Skeletal muscle cell (primary cell): ENCODE results near the gene THSD7A.

Experiments used
- DNase-seq: peaks from one replicate; pipeline ENCODE4 v3.0.0-alpha.2; 2010; ENCODE audit warnings: low read depth
- H3K4me3 ChIP-seq: 2 replicates; pipeline ENCODE4 v1.5.1; 2011; ENCODE audit warnings: low read depth, mild to moderate bottlenecking, control low read depth, low read length, moderate library complexity

THSD7A gene

GRCh38 chr7:11485636-11486035, 346.4 kb downstream of the THSD7A start:
- no peak for DNase-seq
- H3K4me3 ChIP-seq: no peak overlapping the region

DNA sequence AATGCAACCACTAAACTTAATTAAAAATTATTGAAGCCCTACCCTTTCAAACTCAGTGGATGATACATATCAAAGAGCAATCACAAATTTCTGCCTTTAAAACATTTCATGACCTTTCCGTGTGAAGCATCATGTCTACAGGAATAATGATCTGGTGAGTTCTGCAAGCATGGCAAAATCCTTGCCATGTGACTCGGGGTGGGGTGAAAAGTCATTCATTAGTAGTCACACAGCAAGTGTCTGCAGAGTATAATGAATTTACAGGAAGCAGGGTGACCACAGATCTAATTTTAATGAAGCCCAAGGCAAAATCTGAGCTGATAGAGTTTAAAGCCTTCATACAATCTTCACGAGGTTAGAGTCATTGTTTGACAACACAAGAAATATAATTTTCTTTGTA, 351.9 kb downstream of the THSD7A start:
- no peak overlapping the region for H3K4me3 ChIP-seq
- no peak for DNase-seq

DNA sequence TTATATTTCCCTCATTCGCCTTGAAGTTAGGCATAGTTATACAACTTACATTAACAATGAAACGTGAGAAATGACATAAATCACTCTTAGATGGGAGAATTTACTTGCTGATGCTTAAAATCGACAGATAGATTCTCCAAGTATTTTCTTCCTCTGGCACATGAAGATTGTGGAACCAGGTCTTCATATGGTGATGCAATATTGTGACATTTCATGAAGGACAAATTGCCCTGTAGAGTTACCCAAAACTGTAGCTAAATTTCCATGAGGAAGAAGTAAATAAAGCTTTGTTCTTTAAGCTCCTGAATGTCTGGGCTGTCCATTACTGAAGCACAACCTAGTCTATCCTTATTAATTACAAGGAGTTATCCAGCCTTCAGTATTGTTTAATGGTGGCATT, 353.1 kb downstream of the THSD7A start:
- DNase-seq: no peak

GRCh38 chr7:11478426-11478825, 353.6 kb downstream of the THSD7A start:
- no peak overlapping the region for H3K4me3 ChIP-seq
- DNase-seq: no peak

More for the DNA sequence above, 353.1 kb downstream of the THSD7A start:
- no peak overlapping the region for H3K4me3 ChIP-seq

- no peak for DNase-seq
- H3K4me3 ChIP-seq: no peak overlapping the region
Observed at GRCh38 chr7:11474902-11475585, 357.0 kb downstream of the THSD7A start.

- H3K4me3 ChIP-seq: no peak overlapping the region
- DNase-seq: no peak
Observed at GRCh38 chr7:11473807-11474424, 358.1 kb downstream of the THSD7A start.

DNA sequence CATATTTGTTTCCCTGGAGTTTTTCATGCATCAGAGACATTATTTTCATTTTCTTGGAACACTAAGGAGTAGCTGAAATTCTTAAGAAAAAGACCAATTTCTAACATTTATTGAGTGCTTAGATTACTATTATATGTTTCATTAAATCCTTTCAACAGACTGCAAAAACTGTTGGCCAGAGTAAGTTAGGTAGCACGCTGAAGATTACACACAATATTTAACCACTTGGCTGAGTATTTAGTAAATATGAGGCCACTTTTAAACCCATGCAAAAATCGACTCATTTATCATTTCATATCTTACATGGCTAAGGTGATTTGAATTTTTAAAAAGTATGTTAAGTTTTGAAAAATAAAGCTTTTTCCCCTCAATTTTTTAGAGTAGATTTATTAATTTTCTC, 358.8 kb downstream of the THSD7A start:
- no peak overlapping the region for H3K4me3 ChIP-seq
- no peak for DNase-seq

GRCh38 chr7:11472646-11473045, 359.4 kb downstream of the THSD7A start:
- no peak overlapping the region for H3K4me3 ChIP-seq
- DNase-seq: no peak

GRCh38 chr7:11471255-11471654, 360.7 kb downstream of the THSD7A start:
- no peak overlapping the region for H3K4me3 ChIP-seq
- DNase-seq: no peak

DNA sequence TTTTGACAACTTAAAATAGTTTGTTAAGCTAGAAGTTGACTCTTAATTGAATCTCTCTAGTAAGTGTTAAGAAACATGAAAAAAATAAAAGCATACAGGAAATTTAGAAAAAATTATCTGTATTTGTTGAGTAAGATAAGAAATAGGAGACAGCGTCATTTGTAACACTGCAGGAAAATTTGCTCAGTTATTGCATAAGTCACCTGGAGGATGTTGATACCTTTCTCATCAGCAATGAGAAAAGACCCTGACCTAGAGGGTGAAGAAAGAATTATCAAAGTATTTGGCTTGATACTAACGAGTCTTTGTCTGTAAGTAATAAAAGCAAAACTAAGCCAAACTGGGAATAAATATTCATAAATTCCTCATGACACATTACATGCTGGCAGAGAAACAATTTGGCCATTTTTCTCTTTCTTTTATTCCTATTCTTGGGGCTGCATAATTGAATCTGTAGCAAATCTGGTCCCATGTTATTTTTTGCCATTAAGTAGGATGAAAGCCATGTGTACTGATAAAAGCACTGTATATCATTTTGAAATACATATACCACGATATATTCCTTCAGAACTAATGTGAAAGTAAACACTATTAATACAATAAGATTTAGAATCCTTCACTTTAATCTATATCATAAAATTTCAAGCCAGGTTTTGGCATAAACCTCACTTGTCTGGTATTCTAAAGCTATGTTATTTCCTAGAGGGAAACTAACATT, 362.8 kb downstream of the THSD7A start:
- DNase-seq: no peak
- no peak overlapping the region for H3K4me3 ChIP-seq

GRCh38 chr7:11466517-11467105, 365.4 kb downstream of the THSD7A start:
- DNase-seq: no peak
- no peak overlapping the region for H3K4me3 ChIP-seq

DNA sequence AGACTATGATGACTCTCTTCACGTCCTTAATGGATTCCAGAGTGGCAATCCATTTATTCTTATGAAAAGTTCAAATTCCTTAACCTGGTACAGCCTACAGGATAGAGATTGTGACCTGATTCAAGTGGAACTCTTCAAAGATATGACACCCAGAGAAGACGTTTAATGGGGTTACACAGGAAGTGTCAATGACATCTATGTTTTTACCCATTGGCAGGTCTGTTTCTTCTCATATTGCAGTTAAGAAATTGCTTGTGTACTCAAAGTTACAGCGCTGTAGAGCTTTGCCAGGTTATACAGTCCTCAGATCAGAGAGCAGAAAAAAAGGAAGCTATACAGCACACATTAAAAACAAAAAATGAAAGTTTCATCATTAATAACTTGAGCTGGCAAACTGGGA, 367.4 kb downstream of the THSD7A start:
- no peak overlapping the region for H3K4me3 ChIP-seq
- no peak for DNase-seq

- no peak overlapping the region for H3K4me3 ChIP-seq
- no peak for DNase-seq
Observed at GRCh38 chr7:11461946-11462345, 370.1 kb downstream of the THSD7A start.

DNA sequence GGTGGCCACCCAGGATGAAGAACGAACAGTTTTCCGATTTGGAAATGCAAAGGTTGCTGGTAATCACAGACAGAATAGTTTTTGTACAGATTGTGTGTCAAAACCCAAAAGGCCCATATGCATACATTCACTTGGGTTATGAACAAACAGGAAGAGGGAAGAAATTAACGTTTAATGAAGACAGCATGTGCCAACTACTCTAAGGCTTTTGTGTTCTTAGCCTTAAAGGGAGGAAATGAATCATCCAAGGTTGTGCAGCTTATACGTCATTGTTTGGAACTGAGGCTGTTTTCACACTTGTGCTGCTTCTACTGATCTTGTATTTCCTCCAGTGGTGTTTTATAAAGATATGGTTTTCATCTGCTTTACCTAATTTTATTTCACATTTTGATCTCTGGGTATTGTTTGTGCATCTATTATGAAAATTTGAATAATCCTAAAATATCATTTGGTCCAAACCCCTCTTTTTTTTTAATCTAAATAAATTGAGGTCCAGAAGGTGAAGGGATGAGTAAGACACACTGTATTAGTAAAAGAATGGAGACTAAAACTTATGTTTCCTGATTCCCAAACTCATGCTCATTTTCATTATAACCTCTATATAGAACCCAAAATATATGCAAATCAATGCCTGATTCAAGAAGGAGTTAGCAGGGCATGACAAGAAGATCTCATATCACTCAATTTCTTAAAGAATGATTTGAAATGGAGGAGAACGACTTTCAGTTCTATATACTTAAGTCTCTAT, 373.1 kb downstream of the THSD7A start:
- no peak overlapping the region for H3K4me3 ChIP-seq
- peak; percentile 86 for DNase-seq

DNA sequence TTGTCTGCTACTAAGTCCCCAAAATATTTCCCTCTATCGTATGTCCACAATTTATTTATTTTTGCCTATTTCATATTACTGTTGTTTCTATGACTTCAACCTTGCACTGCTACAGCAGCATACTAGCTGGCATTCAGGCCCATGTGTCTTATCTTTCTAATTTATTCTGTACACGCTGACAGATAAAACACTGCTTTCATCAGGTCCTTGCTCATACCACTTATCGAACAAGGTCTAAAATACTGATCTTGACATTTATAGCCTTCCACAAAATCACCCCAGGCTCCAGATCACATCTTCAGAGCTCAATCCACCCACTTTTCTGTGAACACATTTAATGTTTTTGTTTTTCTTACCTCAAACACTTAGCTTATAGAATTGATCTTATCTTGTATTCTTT, 374.6 kb downstream of the THSD7A start:
- no peak for DNase-seq
- H3K4me3 ChIP-seq: no peak overlapping the region

DNA sequence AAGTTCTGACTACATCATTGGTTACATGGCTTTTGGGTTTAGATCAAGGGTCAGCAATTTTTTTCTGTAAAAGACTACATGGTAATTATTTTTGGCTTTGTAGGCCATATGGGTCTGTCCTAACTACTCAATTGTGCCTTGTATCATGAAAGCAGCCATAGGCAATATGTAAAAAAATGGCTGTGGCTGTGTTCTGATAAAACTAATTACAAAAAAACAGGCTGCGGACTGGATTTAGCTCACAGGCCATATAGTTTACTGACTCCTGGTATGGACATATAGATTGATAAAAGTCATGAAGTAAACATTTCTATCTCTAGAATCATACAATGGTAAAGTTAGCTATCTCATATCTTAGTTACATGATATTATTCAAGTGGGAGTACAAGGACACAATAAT, 375.4 kb downstream of the THSD7A start:
- no peak for DNase-seq
- no peak overlapping the region for H3K4me3 ChIP-seq

DNA sequence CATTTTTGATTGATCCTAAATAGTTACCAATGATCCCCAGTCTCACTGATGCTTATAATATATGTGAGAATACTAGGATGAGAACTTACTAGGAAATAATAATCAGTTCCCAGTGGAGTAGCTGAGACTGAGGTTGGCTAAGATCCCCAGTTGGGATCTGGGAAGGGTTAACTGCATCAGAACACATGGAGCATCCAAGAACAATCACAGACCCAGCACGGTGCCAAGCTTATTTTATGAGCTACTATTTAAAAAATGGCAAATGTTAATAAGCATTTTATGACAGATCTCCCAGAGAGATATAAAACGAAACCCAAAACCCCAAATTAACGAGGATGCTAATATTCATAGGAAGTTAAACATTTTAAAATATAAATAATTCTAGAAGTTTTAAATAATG, 379.5 kb downstream of the THSD7A start:
- no peak overlapping the region for H3K4me3 ChIP-seq
- DNase-seq: no peak

DNA sequence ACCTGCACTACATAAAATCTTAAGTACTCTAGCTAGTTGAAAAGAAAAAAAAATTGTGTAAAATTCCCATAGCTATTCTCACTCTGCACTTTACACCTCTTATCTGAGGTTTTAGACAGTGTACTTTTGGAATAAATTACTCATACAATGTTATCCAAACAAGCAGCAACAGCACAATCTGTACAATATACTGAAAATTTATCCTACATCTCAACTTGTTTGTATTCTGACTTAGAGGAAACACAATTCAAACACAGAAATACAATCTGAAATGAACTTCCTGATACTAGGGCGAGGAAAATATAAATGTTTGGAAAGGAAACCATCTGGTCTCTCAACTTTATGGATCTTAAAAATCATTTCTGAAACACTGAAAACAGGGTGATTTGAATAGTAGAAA, 381.7 kb downstream of the THSD7A start:
- H3K4me3 ChIP-seq: no peak overlapping the region
- DNase-seq: no peak

- DNase-seq: no peak
- H3K4me3 ChIP-seq: no peak overlapping the region
Observed at GRCh38 chr7:11449316-11449715, 382.7 kb downstream of the THSD7A start.

DNA sequence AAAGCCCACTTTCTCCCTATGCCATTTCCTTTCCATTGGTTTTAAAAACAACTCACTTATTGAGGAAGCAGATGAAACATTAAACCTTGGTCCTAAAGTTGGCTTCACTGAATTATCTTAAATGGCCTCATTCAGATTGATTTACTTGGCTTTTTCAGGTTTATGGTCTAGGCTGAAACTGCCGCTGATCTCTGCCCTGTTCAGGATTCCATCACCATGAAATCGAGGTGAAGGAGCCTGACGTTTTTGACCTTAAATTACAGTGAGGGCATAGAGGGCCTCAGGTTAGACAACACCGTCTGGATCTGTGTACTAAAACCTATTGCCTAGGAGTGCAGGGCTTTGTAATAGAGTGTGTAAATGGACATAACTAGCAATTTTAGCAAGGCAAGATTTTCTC, 383.7 kb downstream of the THSD7A start:
- no peak for DNase-seq
- no peak overlapping the region for H3K4me3 ChIP-seq
